Peyer's patch (tissue), 4 donors: ENCODE results near the gene CACNA1S.

Experiments
- CTCF ChIP-seq, 6 experiments: fragments of 450-650 bp in 4 of 6; fragments of 200-600 bp in 2 of 6; sonication (generic) in 1 of 6; IDR thresholded peaks; one replicate each; pipeline ENCODE4 v1.5.1; 2017 to 2019; ENCODE audit warnings: antibody characterized with exemption in 6 of 6, mild to moderate bottlenecking in 3 of 6, moderate library complexity in 1 of 6
- POLR2A ChIP-seq, 2 donors: fragments of 450-650 bp; IDR thresholded peaks; one replicate each; pipeline ENCODE4 v1.5.1; 2017; ENCODE audit warnings: antibody characterized with exemption in 2 of 2, mild to moderate bottlenecking in 2 of 2, moderate library complexity in 2 of 2

DNA sequence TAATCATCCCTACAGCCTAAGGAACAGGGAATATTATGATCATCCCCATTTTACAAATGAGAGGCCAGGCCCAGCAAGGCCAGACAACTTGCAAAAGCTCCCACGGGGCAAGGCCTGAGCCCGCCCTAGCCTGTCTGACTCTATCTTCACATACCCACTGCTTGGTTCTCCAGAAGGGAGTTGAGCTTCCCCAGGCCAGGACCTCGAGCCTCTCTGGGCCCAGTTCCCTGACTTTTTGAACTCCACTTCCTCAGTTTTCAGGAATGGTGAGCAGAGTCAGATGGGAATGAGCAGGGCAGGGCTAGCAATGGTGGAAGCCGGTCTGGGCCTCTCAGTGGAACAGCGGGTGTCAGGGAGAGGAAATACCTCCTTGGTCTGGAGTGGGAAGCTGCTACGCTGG lies 39.3 kb downstream of the CACNA1S start:
- TF ChIP-seq CTCF (IDR thresholded peaks at IDR 0.05) (no peak), POLR2A (IDR thresholded peaks at IDR 0.05) (no peak)
